Left ventricle myocardium inferior (tissue), 1 donor: ENCODE measurements around the gene GJA5. TPM values are rescaled to one million over a fixed set of nuclear protein-coding genes. Genes with fewer than 3 reads are reported as not detected.

ENCODE experiments used
- DNase-seq: peaks from one replicate; pipeline ENCODE4 v3.0.0-alpha.2; 2020
- H3K27ac ChIP-seq: fragments of 200-600 bp; replicated peaks from 2 replicates; pipeline ENCODE4 v1.8.0; 2021
- H3K27me3 ChIP-seq: fragments of 200-600 bp; 2 replicates; pipeline ENCODE4 v1.8.0; 2021; ENCODE audit warnings: low read depth
- H3K36me3 ChIP-seq: fragments of 200-600 bp; 2 replicates; pipeline ENCODE4 v1.8.0; 2021
- H3K4me1 ChIP-seq: fragments of 200-600 bp; 2 replicates; pipeline ENCODE4 v1.8.0; 2021
- H3K4me3 ChIP-seq: fragments of 200-600 bp; 2 replicates; pipeline ENCODE4 v1.8.0; 2021; ENCODE audit warnings: mild to moderate bottlenecking, moderate library complexity
- H3K9me3 ChIP-seq: fragments of 200-600 bp; replicated peaks from 2 replicates; pipeline ENCODE4 v1.8.0; 2021
- CTCF ChIP-seq: fragments of 200-600 bp; IDR thresholded peaks from 2 replicates; pipeline ENCODE4 v1.8.0; 2021; ENCODE audit warnings: antibody characterized with exemption, mild to moderate bottlenecking, borderline replicate concordance
- intact Hi-C: fragments of 100-400 bp; cut with micrococcal nuclease; formaldehyde crosslinking; loops from one replicate; pipeline ENCODE4 v1.11.0; 2022
- total RNA-seq: library from RNA; stranded (reverse); fragmentation: NEBNext Ultra II Directional; extraction: Animal tissue kit (Norgen Biotek cat#: 25700); gene quantifications from one replicate; pipeline ENCODE4 v1.2.1, GENCODE V29; 2021
- donor health status: DM: no; HTN: yes; CAD: no; lungs with severe emphysema.

Gene GJA5
- total RNA-seq, 1 donor from 2014 or later: 69.8 TPM

GRCh38 chr1:147726168-147726567, 34.2 kb downstream of the GJA5 start:
- H3K9me3 ChIP-seq: no peaks in the 10 kb centered on the region
- no peaks in the 10 kb centered on the region for H3K36me3 ChIP-seq
- intact Hi-C loops: no loop called here
- no peak for TF ChIP-seq CTCF
- H3K4me3 ChIP-seq: no peak overlapping the region
- no peak overlapping the region for H3K27ac ChIP-seq
- no peak for DNase-seq
- H3K4me1 ChIP-seq: no peaks in the 10 kb centered on the region
- no peaks in the 10 kb centered on the region for H3K27me3 ChIP-seq

- no peaks in the 10 kb centered on the region for H3K27me3 ChIP-seq
- H3K36me3 ChIP-seq: no peaks in the 10 kb centered on the region
- H3K4me1 ChIP-seq: no peaks in the 10 kb centered on the region
- intact Hi-C loops: no loop called here
- no peak overlapping the region for H3K27ac ChIP-seq
- DNase-seq: no peak
- no peaks in the 10 kb centered on the region for H3K9me3 ChIP-seq
- TF ChIP-seq CTCF: no peak
- H3K4me3 ChIP-seq: no peak overlapping the region
Observed at GRCh38 chr1:147725685-147726084, 34.7 kb downstream of the GJA5 start.

- Histone ChIP-seq H3K9me3 (no peaks in the 10 kb centered on the region), H3K27me3 (no peaks in the 10 kb centered on the region), H3K4me3 (no peak overlapping the region), H3K36me3 (no peaks in the 10 kb centered on the region), H3K27ac (no peak overlapping the region), H3K4me1 (peaks cover 10% of the 10 kb centered on the region)
- TF ChIP-seq CTCF: peak; percentile 79
- peak; percentile 34 for DNase-seq
- intact Hi-C loops: loop anchor here (5.0 kb wide), 1 partner anchor 168 kb away; no protein-coding TSS in a partner anchor
Observed at GRCh38 chr1:147723691-147724323, 36.6 kb downstream of the GJA5 start.

- TF ChIP-seq CTCF: no peak
- Histone ChIP-seq H3K4me1 (peaks cover 13% of the 10 kb centered on the region), H3K36me3 (no peaks in the 10 kb centered on the region), H3K27me3 (no peaks in the 10 kb centered on the region), H3K9me3 (no peaks in the 10 kb centered on the region), H3K4me3 (no peak overlapping the region), H3K27ac (no peak overlapping the region)
- DNase-seq: no peak
- intact Hi-C loops: loop anchor here (5.0 kb wide), 1 partner anchor 170 kb away; no protein-coding TSS in a partner anchor
Observed at GRCh38 chr1:147722124-147722523, 38.3 kb downstream of the GJA5 start.

GRCh38 chr1:147721716-147722115, 38.7 kb downstream of the GJA5 start:
- intact Hi-C loops: loop anchor here (5.0 kb wide), 1 partner anchor 171 kb away; no protein-coding TSS in a partner anchor
- no peak for TF ChIP-seq CTCF
- no peak for DNase-seq
- H3K4me1 ChIP-seq: peaks cover 13% of the 10 kb centered on the region
- H3K9me3 ChIP-seq: no peaks in the 10 kb centered on the region
- H3K27ac ChIP-seq: no peak overlapping the region
- no peaks in the 10 kb centered on the region for H3K36me3 ChIP-seq
- H3K4me3 ChIP-seq: no peak overlapping the region
- no peaks in the 10 kb centered on the region for H3K27me3 ChIP-seq
